ENCODE data around the gene CTNNA3.

CTNNA3 gene

DNA sequence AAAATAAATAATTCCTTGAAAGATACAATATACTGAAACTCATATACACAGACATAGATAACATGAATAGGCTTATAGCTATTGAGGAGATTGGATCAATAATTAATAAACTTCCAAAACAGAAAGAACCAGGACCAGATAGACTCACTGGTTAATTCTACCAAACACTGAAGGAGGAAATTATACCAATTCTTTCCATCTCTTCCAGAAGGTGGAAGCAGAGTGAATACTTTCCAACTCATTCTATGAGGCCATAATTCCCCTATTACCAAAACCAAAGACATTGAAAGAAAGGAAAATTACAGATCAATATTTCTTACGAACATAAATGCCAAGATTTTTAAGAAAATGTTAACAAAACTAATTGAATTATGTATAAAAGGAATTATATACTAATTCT is 1394.9 kb downstream of the CTNNA3 start:
- DNase-seq (ENCODE audit: low read depth in 2 of 2), result no peak
- no peak overlapping the region for H3K4me3 ChIP-seq (replicated peaks in 1 of 2; ENCODE audit: low read depth in 2 of 2, low read length in 2 of 2)
- TF ChIP-seq, protein P1, sequence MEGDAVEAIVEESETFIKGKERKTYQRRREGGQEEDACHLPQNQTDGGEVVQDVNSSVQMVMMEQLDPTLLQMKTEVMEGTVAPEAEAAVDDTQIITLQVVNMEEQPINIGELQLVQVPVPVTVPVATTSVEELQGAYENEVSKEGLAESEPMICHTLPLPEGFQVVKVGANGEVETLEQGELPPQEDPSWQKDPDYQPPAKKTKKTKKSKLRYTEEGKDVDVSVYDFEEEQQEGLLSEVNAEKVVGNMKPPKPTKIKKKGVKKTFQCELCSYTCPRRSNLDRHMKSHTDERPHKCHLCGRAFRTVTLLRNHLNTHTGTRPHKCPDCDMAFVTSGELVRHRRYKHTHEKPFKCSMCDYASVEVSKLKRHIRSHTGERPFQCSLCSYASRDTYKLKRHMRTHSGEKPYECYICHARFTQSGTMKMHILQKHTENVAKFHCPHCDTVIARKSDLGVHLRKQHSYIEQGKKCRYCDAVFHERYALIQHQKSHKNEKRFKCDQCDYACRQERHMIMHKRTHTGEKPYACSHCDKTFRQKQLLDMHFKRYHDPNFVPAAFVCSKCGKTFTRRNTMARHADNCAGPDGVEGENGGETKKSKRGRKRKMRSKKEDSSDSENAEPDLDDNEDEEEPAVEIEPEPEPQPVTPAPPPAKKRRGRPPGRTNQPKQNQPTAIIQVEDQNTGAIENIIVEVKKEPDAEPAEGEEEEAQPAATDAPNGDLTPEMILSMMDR (IDR thresholded peaks at IDR 0.05; ENCODE audit: low read depth, low read length), result no peak

DNA sequence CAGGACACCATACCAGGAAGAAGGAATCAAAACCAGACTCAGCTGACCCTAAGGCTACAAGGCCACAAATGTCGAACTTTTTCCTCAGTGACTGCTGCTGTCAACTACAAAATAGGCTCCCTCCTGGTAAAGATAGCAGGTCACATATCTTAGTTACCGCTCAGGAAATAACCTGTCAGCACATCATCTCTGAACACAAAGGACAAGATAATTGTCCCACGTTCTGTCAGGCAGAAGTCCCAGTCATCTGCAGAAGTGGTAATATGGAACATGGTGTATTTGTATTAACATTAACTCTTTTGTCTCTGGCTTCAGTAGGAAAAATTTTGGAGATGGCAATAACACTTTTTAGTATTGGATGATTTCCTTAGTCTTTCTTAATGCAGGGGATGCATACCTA is 1400.4 kb downstream of the CTNNA3 start:
- no peak for DNase-seq (ENCODE audit: low read depth in 2 of 2)
- H3K4me3 ChIP-seq (replicated peaks in 1 of 2; ENCODE audit: low read depth in 2 of 2, low read length in 2 of 2), result no peak overlapping the region
- TF ChIP-seq, protein P1 (IDR thresholded peaks at IDR 0.05; ENCODE audit: low read depth, low read length), result no peak

DNA sequence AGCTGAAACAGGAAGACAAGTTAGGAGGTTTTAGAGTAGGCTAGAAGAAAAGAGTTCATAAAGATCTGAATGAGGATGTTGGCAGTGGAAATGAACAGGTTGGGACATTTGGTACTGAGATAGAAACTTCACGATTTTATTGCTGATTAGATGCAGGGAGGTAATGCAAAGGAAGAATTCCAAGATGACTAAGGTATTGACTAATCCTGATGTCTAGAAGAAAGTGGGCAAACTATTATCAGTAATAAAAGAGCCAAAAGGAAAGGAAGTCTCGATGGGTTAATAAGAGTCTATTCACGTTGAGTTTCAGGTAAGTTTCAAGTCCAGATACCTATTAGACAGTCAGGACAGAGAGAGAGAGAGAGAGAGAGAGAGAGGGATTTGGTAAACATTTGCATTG is 1401.5 kb downstream of the CTNNA3 start:
- no peak for DNase-seq (ENCODE audit: low read depth in 2 of 2)
- TF ChIP-seq, protein P1 (IDR thresholded peaks at IDR 0.05; ENCODE audit: low read depth, low read length), result no peak
- H3K4me3 ChIP-seq (replicated peaks in 1 of 2; ENCODE audit: low read depth in 2 of 2, low read length in 2 of 2), result no peak overlapping the region

DNA sequence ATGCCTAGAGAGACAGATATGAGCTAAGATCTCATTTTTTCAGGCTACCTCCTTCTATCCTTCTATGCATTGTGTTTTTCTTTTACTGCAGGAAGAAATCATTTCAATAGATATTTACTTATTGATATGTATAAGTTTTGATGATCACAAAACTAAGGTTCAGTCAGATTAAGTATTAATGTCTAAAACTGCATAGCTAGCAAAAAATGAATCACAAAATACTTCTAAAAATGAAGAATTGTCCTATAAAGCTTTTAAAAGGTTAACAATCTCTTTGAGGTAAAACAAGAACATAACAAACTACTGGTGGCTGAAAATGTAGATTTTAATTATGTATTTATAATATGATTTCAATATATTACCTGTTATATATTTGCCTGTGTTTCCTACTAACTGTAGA is 1403.1 kb downstream of the CTNNA3 start:
- TF ChIP-seq, protein P1 (IDR thresholded peaks at IDR 0.05; ENCODE audit: low read depth, low read length), result no peak
- DNase-seq (ENCODE audit: low read depth in 2 of 2), result no peak
- H3K4me3 ChIP-seq (replicated peaks in 1 of 2; ENCODE audit: low read depth in 2 of 2, low read length in 2 of 2), result no peak overlapping the region

DNA sequence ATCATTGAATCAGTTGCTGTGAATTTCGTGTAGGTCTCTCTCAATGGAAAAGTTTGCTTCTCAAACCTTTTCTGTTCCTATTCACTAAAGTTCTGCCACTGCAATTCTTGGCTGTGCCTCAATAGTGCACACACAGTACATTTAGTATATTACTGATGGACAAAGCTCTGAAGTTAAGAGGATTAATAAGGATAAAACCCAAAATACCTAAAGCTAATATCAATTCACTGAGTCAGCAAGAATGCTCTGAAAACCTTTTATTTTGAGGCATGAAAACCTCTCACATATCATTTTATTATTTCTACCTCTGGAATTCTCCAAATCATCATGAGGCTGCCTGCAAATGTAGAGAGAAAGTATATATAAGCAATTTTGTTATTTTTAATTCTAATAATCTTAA is 1403.5 kb downstream of the CTNNA3 start:
- DNase-seq (ENCODE audit: low read depth in 2 of 2), result no peak
- no peak overlapping the region for H3K4me3 ChIP-seq (replicated peaks in 1 of 2; ENCODE audit: low read depth in 2 of 2, low read length in 2 of 2)
- TF ChIP-seq, protein P1 (IDR thresholded peaks at IDR 0.05; ENCODE audit: low read depth, low read length), result no peak

DNA sequence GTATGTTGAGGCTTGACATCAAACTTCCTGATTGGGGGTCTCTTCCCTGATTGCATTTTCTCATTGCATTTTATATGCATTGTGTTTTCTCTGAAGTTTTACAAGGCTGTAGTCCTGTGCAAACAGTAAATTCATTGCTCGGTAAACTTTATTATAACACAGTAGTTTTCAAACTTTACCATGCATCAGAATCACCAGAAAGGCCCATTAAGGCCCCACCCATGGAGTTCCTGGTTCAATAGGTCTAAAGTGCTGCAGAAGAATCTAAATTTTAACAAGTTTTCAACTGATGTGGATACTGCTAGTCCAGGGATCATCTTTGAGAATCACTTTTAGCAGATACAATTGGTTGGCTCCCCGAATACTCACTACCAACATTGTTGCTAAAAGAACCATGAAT is 1404.9 kb downstream of the CTNNA3 start:
- DNase-seq (ENCODE audit: low read depth in 2 of 2), result no peak
- no peak overlapping the region for H3K4me3 ChIP-seq (replicated peaks in 1 of 2; ENCODE audit: low read depth in 2 of 2, low read length in 2 of 2)

DNA sequence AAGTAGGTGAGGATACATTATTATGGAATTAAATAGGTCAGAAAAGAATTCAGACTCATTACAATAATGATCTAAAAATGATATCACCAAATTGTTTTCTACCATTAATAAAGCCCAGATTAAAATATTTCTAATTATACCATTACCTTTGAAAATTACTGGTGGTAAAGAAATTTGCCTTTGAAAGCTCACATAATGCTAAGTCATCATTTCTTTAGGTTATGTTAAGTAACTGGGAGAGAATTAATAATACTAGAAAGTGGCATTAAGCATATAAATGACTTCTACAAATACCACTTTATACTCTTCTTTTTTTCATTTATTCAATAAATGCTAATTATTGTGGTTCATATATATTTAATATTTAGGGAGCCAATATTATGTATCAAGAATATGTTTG is 1411.4 kb downstream of the CTNNA3 start:
- no peak for DNase-seq (ENCODE audit: low read depth in 2 of 2)
- TF ChIP-seq, protein P1 (IDR thresholded peaks at IDR 0.05; ENCODE audit: low read depth, low read length), result no peak
- no peak overlapping the region for H3K4me3 ChIP-seq (replicated peaks in 1 of 2; ENCODE audit: low read depth in 2 of 2, low read length in 2 of 2)

More for the DNA sequence above, 1404.9 kb downstream of the CTNNA3 start:
- TF ChIP-seq, protein P1 (IDR thresholded peaks at IDR 0.05; ENCODE audit: low read depth, low read length), result no peak
